ENCODE measurements around the gene REEP1.

DNA sequence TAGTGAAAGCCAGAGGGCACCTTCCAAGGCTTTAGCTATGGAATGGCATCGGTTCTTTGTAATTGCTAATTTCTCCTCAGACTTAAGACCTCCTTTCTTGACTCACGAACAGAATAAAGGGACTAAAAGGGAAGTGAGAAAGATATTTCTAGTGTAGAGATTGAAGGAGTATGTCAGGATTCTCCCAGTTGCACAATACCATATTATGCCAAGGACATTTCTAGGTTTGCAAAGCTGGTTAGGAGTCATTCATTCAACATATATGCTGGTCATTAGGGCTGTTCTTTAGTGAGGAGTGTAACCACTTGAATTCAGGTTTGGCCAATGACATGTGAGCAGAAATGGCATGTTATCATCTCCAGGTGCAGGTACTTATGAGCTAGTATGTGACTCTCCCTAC, 7.4 kb downstream of the REEP1 start:
- TF ChIP-seq POLR2A (IDR thresholded peaks at IDR 0.05): no peak
- TF ChIP-seq, protein P1, sequence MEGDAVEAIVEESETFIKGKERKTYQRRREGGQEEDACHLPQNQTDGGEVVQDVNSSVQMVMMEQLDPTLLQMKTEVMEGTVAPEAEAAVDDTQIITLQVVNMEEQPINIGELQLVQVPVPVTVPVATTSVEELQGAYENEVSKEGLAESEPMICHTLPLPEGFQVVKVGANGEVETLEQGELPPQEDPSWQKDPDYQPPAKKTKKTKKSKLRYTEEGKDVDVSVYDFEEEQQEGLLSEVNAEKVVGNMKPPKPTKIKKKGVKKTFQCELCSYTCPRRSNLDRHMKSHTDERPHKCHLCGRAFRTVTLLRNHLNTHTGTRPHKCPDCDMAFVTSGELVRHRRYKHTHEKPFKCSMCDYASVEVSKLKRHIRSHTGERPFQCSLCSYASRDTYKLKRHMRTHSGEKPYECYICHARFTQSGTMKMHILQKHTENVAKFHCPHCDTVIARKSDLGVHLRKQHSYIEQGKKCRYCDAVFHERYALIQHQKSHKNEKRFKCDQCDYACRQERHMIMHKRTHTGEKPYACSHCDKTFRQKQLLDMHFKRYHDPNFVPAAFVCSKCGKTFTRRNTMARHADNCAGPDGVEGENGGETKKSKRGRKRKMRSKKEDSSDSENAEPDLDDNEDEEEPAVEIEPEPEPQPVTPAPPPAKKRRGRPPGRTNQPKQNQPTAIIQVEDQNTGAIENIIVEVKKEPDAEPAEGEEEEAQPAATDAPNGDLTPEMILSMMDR (IDR thresholded peaks at IDR 0.05 in 8 of 11, conservative IDR thresholded peaks at IDR 0.05 in 3 of 11): no peak
